Subcutaneous adipose tissue (tissue), 4 donors: ENCODE measurements around the gene SLC6A6. TPM values are rescaled to one million over a fixed set of nuclear protein-coding genes. Genes with fewer than 3 reads are reported as not detected.

Experiments
- total RNA-seq, 4 donors: library from RNA; depleted of rRNA; stranded (reverse); fragments of >200 nt; gene quantifications; one replicate each; pipeline ENCODE4 v1.1.0, GENCODE V29; 2016
- TF ChIP-seq, protein P1 (sequence below): fragments of 450-650 bp; IDR thresholded peaks from one replicate; pipeline ENCODE4 v1.5.1; 2016; ENCODE audit warnings: low read depth, mild to moderate bottlenecking, control low read depth, antibody characterized with exemption, moderate library complexity

Gene SLC6A6
- total RNA-seq, 4 donors from 2014 or later = 20.5 to 64.8 (median 30.7) TPM

- TF ChIP-seq, protein P1, sequence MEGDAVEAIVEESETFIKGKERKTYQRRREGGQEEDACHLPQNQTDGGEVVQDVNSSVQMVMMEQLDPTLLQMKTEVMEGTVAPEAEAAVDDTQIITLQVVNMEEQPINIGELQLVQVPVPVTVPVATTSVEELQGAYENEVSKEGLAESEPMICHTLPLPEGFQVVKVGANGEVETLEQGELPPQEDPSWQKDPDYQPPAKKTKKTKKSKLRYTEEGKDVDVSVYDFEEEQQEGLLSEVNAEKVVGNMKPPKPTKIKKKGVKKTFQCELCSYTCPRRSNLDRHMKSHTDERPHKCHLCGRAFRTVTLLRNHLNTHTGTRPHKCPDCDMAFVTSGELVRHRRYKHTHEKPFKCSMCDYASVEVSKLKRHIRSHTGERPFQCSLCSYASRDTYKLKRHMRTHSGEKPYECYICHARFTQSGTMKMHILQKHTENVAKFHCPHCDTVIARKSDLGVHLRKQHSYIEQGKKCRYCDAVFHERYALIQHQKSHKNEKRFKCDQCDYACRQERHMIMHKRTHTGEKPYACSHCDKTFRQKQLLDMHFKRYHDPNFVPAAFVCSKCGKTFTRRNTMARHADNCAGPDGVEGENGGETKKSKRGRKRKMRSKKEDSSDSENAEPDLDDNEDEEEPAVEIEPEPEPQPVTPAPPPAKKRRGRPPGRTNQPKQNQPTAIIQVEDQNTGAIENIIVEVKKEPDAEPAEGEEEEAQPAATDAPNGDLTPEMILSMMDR = no peak
Measured at GRCh38 chr3:14528081-14528480, 125.7 kb downstream of the SLC6A6 start.

DNA sequence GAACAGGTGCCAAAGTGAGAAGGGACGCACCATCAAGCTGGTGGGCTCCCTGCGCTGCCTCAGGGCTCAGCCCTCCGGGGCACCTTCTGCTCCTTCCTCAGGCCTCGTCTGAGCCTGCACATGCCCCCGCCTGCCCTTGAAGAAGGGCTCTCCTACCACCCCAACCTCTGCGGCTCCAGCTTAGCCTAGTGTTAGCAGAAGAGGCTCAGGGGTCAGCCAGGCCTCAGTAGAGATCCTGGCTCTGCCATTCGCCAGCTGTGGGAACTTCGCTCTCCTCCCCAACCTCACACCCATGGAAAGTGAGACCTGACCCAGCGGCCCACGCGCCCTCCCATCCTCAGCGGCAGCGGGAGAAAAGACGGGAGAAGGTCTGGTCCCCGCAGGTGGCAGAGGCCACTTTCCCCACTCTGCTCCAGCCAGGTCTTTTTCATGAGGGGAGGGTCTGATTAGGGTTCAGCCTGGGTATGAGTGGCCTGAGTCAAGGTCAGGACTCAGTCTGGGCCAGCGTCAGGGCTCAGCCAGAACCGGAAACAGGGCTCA is 129.5 kb downstream of the SLC6A6 start:
- TF ChIP-seq, protein P1 = no peak

- TF ChIP-seq, protein P1 = no peak
Measured at GRCh38 chr3:14532691-14533456, 130.5 kb downstream of the SLC6A6 start.

DNA sequence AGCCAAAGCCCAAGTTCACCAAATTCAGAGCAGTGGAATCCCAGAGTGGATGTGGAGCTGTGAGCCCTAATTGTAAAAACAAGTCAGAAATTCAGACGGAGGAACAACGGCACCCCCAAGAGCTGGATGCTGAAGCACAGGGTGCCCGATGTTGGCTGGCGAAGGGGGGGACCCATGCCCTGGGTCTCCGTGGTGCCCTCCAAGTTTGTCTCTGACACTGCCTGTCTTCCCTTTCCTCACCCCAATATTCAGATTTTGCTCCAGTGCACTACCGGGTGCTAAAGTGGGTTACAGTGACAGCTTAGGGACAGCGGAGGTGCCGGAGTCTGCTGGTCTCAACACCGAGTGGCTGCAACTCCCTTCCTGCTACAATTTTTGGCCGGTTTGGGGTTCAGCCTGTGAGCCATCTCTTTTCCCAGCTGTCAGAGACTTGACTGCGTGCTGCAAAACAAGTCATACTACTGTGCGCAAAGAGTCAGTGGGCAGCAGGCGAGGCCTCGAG is 131.1 kb downstream of the SLC6A6 start:
- TF ChIP-seq, protein P1 = no peak

- TF ChIP-seq, protein P1 = no peak
Measured at GRCh38 chr3:14534516-14535191, 132.2 kb downstream of the SLC6A6 start.

DNA sequence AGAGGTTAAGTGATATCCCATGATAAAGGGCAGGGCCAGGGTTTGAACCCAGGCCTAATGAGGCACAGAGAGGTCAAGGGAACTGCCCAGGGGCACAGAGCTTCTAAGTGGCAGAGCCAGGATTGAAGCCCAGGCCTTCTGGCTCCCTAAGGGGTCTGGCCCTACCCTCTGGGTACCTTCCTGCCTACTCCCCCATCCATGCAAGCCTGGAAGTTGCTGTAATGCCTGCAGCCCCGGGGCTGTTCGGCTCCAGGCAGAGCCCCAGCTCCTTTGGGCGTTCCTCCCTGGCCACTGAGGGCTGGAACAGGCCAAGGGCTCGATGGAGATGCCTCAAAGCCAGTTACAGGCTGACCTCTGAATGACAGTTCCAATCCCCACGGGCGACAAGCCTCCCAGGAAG is 133.2 kb downstream of the SLC6A6 start:
- TF ChIP-seq, protein P1 = no peak
